Measurements from ENCODE around the gene PRRX2.
"Not testable (repeated sequence)": the region's sequence is repeated elsewhere in the genome, so short reads cannot be mapped to it uniquely, and the experiment has no call there.

The PRRX2 gene

GRCh38 chr9:129665389-129665775, at the start of gene PRRX2:
PRRX2 (plus strand) TSS chr9:129665647; CDS start chr9:129665868, 221 bp downstream.
- DNase-seq: no peak

GRCh38 chr9:129617167-129617566, 48.3 kb upstream of the PRRX2 start:
- no peak for DNase-seq

GRCh38 chr9:129619787-129620668, 45.4 kb upstream of the PRRX2 start:
- no peak for DNase-seq

- DNase-seq: no peak
Measured at GRCh38 chr9:129620669-129621295, 44.7 kb upstream of the PRRX2 start, which contains the start of gene C9orf50. C9orf50 (minus strand) TSS chr9:129621101; CDS start chr9:129620574, 527 bp downstream.

- DNase-seq: no peak
Measured at GRCh38 chr9:129623331-129623730, 42.1 kb upstream of the PRRX2 start.

GRCh38 chr9:129624168-129624759, 41.2 kb upstream of the PRRX2 start:
- DNase-seq: peak; percentile 59

GRCh38 chr9:129624947-129625346, 40.5 kb upstream of the PRRX2 start:
- peak; percentile 40 for DNase-seq

GRCh38 chr9:129626079-129626624, 39.3 kb upstream of the PRRX2 start, which contains the start of gene NTMT1:
NTMT1 (plus strand) TSS chr9:129626163; CDS start chr9:129632704, 6,541 bp downstream.
- peak; percentile 84 for DNase-seq

GRCh38 chr9:129626625-129627284, 38.7 kb upstream of the PRRX2 start:
- DNase-seq: peak; percentile 22

GRCh38 chr9:129627556-129628440, 37.6 kb upstream of the PRRX2 start:
- DNase-seq: no peak

GRCh38 chr9:129628709-129629108, 36.7 kb upstream of the PRRX2 start:
- no peak for DNase-seq

GRCh38 chr9:129629251-129629820, 36.1 kb upstream of the PRRX2 start:
- DNase-seq: no peak

GRCh38 chr9:129630967-129631673, 34.3 kb upstream of the PRRX2 start:
- no peak for DNase-seq

- no peak for DNase-seq
Measured at GRCh38 chr9:129631674-129632129, 33.7 kb upstream of the PRRX2 start.

GRCh38 chr9:129632460-129632859, 33.0 kb upstream of the PRRX2 start:
- no peak for DNase-seq

GRCh38 chr9:129633207-129633606, 32.2 kb upstream of the PRRX2 start:
- no peak for DNase-seq

- DNase-seq: no peak
Measured at GRCh38 chr9:129633848-129634247, 31.6 kb upstream of the PRRX2 start.

GRCh38 chr9:129635099-129636065, 30.1 kb upstream of the PRRX2 start:
- no peak for DNase-seq

GRCh38 chr9:129636343-129636742, 29.1 kb upstream of the PRRX2 start:
- not testable (repeated sequence) for DNase-seq

Measured in CD4-positive, alpha-beta T cell treated with Interleukin-4 for 4 hours (primary cell).